ENCODE results near the gene FBXW11. TPM values are rescaled to one million over a fixed set of nuclear protein-coding genes. Genes with fewer than 3 reads are reported as not detected.

Gene FBXW11
- total and polyA plus RNA-seq, 2 of the 13 experiments (the other 11 are each of a cell fraction or from before 2014, with no cell fraction given): 31.7 to 53.6 TPM

GRCh38 chr5:171984748-171985419 is 21.6 kb downstream of the FBXW11 start:
- intact Hi-C loops (cut with micrococcal nuclease; ENCODE audit: unreplicated experiment) (no loop called here), in situ Hi-C loops (cut with HindIII; ENCODE audit: extremely low pct_ligation_motif_present, low pct_unique_long_range_greater_than_20kb) (no loop called here)
- Histone ChIP-seq H3K4me3 (replicated peaks in 1 of 3; ENCODE audit: insufficient read depth in 1 of 3, low read depth in 2 of 3, low read length in 3 of 3) (no peak overlapping the region), H4K20me1 (ENCODE audit: insufficient read depth, low read length) (peaks cover 14% of the 10 kb centered on the region), H3K27ac (ENCODE audit: extremely low read length, insufficient read depth, low read length) (no peak overlapping the region), H3K9ac (ENCODE audit: insufficient read depth, low read depth, low read length) (no peak overlapping the region), H3K79me2 (ENCODE audit: insufficient read depth, low read length) (peaks cover 80% of the 10 kb centered on the region), H3K4me1 (ENCODE audit: insufficient read depth, low read length) (no peaks in the 10 kb centered on the region), H3K36me3 (replicated peaks in 1 of 2; ENCODE audit: control insufficient read depth in 1 of 2, insufficient read depth in 2 of 2, low read length in 2 of 2) (no peaks in the 10 kb centered on the region; a peak in 2 of 5 replicates), H3K9me3 (ENCODE audit: low read length) (peaks cover 12% of the 10 kb centered on the region), H2AFZ (ENCODE audit: low read length) (no peak overlapping the region), H3K27me3 (ENCODE audit: control insufficient read depth in 1 of 2, insufficient read depth in 2 of 2, low read length in 2 of 2) (no peaks in the 10 kb centered on the region), H3K4me2 (ENCODE audit: low read depth, low read length) (no peak overlapping the region)
- DNase-seq (ENCODE audit: low spot score): no peak
- ChIA-PET CTCF (ENCODE audit: low intra/inter-chr PET ratio, low total read pairs) (no interaction called here), POLR2A (interaction anchor here (3.3 kb wide), 1 partner anchor 21 kb away, joined by 11 read pairs; the partner anchor contains the start of gene FBXW11)
- ATAC-seq: no peak
- no peak for FAIRE-seq
- no TSS peak for BruUV-seq (replicated peaks)
- WGBS (ENCODE audit: low lambda C conversion rate): 94% methylated on average over 6 of the region's 6 CpGs
- TF ChIP-seq SUZ12 (IDR thresholded peaks at IDR 0.05; ENCODE audit: low read depth, low read length): no peak
- TF ChIP-seq GLI4 (CRISPR knock-in tag; IDR thresholded peaks at IDR 0.05; ENCODE audit: borderline replicate concordance): no peak
- TF ChIP-seq PHF20 (CRISPR knock-in tag; IDR thresholded peaks at IDR 0.05): no peak
- TF ChIP-seq ZNF761 (CRISPR knock-in tag; conservative IDR thresholded peaks at IDR 0.05): no peak
- TF ChIP-seq CBFB (CRISPR knock-in tag; IDR thresholded peaks at IDR 0.05): no peak
- no peak for TF ChIP-seq PRDM4 (CRISPR knock-in tag; IDR thresholded peaks at IDR 0.05; ENCODE audit: borderline replicate concordance)
- no peak for TF ChIP-seq XRCC5 (optimal IDR thresholded peaks at IDR 0.05; ENCODE audit: low read length)
- no peak for TF ChIP-seq IRF1 (CRISPR knock-in tag; IDR thresholded peaks at IDR 0.05; ENCODE audit: low read depth)
- TF ChIP-seq KAT8 (CRISPR knock-in tag; IDR thresholded peaks at IDR 0.05): no peak
- TF ChIP-seq ZNF180 (CRISPR knock-in tag; IDR thresholded peaks at IDR 0.05; ENCODE audit: borderline replicate concordance, low read depth): no peak
- TF ChIP-seq ZNF740 (CRISPR knock-in tag; IDR thresholded peaks at IDR 0.05): no peak
- TF ChIP-seq, protein P1, sequence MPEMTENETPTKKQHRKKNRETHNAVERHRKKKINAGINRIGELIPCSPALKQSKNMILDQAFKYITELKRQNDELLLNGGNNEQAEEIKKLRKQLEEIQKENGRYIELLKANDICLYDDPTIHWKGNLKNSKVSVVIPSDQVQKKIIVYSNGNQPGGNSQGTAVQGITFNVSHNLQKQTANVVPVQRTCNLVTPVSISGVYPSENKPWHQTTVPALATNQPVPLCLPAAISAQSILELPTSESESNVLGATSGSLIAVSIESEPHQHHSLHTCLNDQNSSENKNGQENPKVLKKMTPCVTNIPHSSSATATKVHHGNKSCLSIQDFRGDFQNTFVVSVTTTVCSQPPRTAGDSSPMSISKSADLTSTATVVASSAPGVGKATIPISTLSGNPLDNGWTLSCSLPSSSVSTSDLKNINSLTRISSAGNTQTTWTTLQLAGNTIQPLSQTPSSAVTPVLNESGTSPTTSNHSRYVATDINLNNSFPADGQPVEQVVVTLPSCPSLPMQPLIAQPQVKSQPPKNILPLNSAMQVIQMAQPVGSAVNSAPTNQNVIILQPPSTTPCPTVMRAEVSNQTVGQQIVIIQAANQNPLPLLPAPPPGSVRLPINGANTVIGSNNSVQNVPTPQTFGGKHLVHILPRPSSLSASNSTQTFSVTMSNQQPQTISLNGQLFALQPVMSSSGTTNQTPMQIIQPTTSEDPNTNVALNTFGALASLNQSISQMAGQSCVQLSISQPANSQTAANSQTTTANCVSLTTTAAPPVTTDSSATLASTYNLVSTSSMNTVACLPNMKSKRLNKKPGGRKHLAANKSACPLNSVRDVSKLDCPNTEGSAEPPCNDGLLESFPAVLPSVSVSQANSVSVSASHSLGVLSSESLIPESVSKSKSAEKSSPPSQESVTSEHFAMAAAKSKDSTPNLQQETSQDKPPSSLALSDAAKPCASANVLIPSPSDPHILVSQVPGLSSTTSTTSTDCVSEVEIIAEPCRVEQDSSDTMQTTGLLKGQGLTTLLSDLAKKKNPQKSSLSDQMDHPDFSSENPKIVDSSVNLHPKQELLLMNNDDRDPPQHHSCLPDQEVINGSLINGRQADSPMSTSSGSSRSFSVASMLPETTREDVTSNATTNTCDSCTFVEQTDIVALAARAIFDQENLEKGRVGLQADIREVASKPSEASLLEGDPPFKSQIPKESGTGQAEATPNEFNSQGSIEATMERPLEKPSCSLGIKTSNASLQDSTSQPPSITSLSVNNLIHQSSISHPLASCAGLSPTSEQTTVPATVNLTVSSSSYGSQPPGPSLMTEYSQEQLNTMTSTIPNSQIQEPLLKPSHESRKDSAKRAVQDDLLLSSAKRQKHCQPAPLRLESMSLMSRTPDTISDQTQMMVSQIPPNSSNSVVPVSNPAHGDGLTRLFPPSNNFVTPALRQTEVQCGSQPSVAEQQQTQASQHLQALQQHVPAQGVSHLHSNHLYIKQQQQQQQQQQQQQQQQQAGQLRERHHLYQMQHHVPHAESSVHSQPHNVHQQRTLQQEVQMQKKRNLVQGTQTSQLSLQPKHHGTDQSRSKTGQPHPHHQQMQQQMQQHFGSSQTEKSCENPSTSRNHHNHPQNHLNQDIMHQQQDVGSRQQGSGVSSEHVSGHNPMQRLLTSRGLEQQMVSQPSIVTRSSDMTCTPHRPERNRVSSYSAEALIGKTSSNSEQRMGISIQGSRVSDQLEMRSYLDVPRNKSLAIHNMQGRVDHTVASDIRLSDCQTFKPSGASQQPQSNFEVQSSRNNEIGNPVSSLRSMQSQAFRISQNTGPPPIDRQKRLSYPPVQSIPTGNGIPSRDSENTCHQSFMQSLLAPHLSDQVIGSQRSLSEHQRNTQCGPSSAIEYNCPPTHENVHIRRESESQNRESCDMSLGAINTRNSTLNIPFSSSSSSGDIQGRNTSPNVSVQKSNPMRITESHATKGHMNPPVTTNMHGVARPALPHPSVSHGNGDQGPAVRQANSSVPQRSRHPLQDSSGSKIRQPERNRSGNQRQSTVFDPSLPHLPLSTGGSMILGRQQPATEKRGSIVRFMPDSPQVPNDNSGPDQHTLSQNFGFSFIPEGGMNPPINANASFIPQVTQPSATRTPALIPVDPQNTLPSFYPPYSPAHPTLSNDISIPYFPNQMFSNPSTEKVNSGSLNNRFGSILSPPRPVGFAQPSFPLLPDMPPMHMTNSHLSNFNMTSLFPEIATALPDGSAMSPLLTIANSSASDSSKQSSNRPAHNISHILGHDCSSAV (CRISPR knock-in tag; IDR thresholded peaks at IDR 0.05; ENCODE audit: borderline replicate concordance): no peak

All from HepG2 (cell line).